ENCODE data around the gene COL19A1.

DNA sequence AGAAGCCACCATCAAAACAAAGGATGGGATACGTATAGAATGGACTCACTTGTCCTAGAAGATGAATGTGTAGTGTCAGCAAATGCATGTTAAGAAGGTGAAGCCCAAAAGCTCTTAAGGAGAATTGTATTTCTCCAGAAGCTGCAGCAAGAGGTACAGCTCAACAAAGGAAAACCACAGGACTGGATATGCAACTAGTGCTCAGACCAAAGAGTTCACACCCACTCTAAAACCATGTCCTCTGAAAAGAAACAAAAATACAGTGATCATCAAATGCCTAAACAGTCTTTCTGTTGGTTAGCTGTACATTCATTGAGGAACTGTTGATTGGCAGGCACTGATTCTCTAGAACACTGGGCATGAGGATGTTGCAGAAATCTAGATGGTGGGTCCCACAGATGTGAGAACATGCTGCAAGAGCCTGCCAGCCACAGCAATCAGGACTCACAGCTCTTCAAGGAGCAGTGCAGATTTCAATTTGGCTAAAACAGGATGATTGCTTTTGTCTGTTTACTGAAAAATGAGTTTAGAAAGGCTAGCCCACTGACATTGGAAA, 342.0 kb downstream of the COL19A1 start:
- TF ChIP-seq, protein P1, sequence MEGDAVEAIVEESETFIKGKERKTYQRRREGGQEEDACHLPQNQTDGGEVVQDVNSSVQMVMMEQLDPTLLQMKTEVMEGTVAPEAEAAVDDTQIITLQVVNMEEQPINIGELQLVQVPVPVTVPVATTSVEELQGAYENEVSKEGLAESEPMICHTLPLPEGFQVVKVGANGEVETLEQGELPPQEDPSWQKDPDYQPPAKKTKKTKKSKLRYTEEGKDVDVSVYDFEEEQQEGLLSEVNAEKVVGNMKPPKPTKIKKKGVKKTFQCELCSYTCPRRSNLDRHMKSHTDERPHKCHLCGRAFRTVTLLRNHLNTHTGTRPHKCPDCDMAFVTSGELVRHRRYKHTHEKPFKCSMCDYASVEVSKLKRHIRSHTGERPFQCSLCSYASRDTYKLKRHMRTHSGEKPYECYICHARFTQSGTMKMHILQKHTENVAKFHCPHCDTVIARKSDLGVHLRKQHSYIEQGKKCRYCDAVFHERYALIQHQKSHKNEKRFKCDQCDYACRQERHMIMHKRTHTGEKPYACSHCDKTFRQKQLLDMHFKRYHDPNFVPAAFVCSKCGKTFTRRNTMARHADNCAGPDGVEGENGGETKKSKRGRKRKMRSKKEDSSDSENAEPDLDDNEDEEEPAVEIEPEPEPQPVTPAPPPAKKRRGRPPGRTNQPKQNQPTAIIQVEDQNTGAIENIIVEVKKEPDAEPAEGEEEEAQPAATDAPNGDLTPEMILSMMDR (IDR thresholded peaks at IDR 0.05), result no peak
- no peak for TF ChIP-seq ZFX (IDR thresholded peaks at IDR 0.05; ENCODE audit: borderline replicate concordance)
